SK-N-SH (cell line): ENCODE results near the gene BEND5. TPM values are rescaled to one million over a fixed set of nuclear protein-coding genes. Genes with fewer than 3 reads are reported as not detected.

Experiments
- CTCF ChIA-PET: fragments of 300-600, 350-600 bp; formaldehyde crosslinking; extraction: SDS; loops from one replicate; lab custom pipeline; 2021; lab: Yijun Ruan, JAX
- POLR2A ChIA-PET: fragments of 350-600 bp; sonication (Branson Sonifier 250); formaldehyde crosslinking; extraction: SDS; loops from one replicate; lab custom pipeline; 2020; ENCODE audit warnings: antibody characterized with exemption, inconsistent platforms; lab: Yijun Ruan, JAX
- DNase-seq: peaks from one replicate; pipeline ENCODE4 v3.0.0; 2012
- H2AFZ ChIP-seq: fragments of 200-600 bp; sonication (generic); 2 replicates; pipeline ENCODE4 v1.8.1; 2016; ENCODE audit warnings: antibody characterized with exemption, mild to moderate bottlenecking, low read depth
- H3F3A ChIP-seq: fragments of 200-600 bp; sonication (generic); replicated peaks from 2 replicates; pipeline ENCODE3; 2016; ENCODE audit warnings: antibody characterized with exemption, mild to moderate bottlenecking; ENCODE audit not compliant: insufficient read depth
- H3K27ac ChIP-seq, 2 experiments: fragments of 200-500 bp in 1 of 2; fragments of 200-600 bp in 1 of 2; sonication (Bioruptor generic) in 1 of 2; sonication (generic), shearing (Covaris generic) in 1 of 2; 2 replicates each; pipeline versions ENCODE4 v1.5.1 to v1.6.1; 2014 to 2016; ENCODE audit warnings: low read depth in 2 of 2, inconsistent platforms in 1 of 2, low read length in 1 of 2, mild to moderate bottlenecking in 1 of 2, mixed read lengths in 1 of 2
- H3K27me3 ChIP-seq: fragments of 200-600 bp; sonication (generic), shearing (Covaris generic); 2 replicates; pipeline ENCODE4 v1.6.1; 2016; ENCODE audit warnings: mixed run types; ENCODE audit not compliant: insufficient read depth
- H3K36me3 ChIP-seq, 2 experiments: fragments of 200-500 bp in 1 of 2; fragments of 200-600 bp in 1 of 2; sonication (Bioruptor generic) in 1 of 2; sonication (generic) in 1 of 2; replicated peaks in 1 of 2; 2 replicates each; pipeline versions ENCODE3 to v1.5.1; 2014 to 2016; ENCODE audit warnings: low read length in 1 of 2, mild to moderate bottlenecking in 1 of 2; ENCODE audit not compliant: insufficient read depth in 2 of 2, control insufficient read depth in 1 of 2
- H3K4me1 ChIP-seq, 2 experiments: fragments of 200-500 bp in 1 of 2; fragments of 200-600 bp in 1 of 2; sonication (Bioruptor generic) in 1 of 2; sonication (generic), shearing (Covaris generic) in 1 of 2; 2 replicates each; pipeline versions ENCODE4 v1.5.1 to v1.6.1; 2014 to 2016; ENCODE audit warnings: low read depth in 1 of 2, low read length in 1 of 2, mixed run types in 1 of 2; ENCODE audit not compliant: insufficient read depth in 2 of 2, control insufficient read depth in 1 of 2
- H3K4me2 ChIP-seq: fragments of 200-600 bp; sonication (generic), shearing (Covaris generic); 2 replicates; pipeline ENCODE4 v1.6.1; 2017; ENCODE audit warnings: mixed run types
- H3K4me3 ChIP-seq, 2 experiments: fragments of 200-500 bp in 1 of 2; fragments of 200-600 bp in 1 of 2; sonication (Bioruptor generic) in 1 of 2; sonication (generic), shearing (Covaris generic) in 1 of 2; 2 replicates each; pipeline versions ENCODE4 v1.5.1 to v1.8.1; 2014 to 2016; ENCODE audit warnings: low read depth in 2 of 2, inconsistent platforms in 1 of 2, low read length in 1 of 2, mild to moderate bottlenecking in 1 of 2, mixed read lengths in 1 of 2, moderate library complexity in 1 of 2
- H3K79me2 ChIP-seq: fragments of 200-600 bp; sonication (generic); 2 replicates; pipeline ENCODE4 v1.8.1; 2017; ENCODE audit warnings: mild to moderate bottlenecking; ENCODE audit not compliant: insufficient read depth
- H3K9ac ChIP-seq: fragments of 200-600 bp; sonication (generic); 2 replicates; pipeline ENCODE4 v1.6.1; 2017; ENCODE audit warnings: mixed run types
- H3K9me2 ChIP-seq: fragments of 200-600 bp; sonication (generic); 2 replicates; pipeline ENCODE4 v1.6.1; 2017; ENCODE audit warnings: mixed run types
- H3K9me3 ChIP-seq: fragments of 200-600 bp; sonication (generic); 2 replicates; pipeline ENCODE4 v1.6.1; 2017; ENCODE audit warnings: mixed run types, mild to moderate bottlenecking, moderate library complexity
- H4K20me1 ChIP-seq: fragments of 200-600 bp; sonication (generic); 2 replicates; pipeline ENCODE4 v1.6.1; 2017; ENCODE audit warnings: mild to moderate bottlenecking, mixed run types; ENCODE audit not compliant: insufficient read depth
- FOXJ3 ChIP-seq: sonication (generic); formaldehyde crosslinking; IDR thresholded peaks from 2 replicates; pipeline ENCODE4 v1.5.1; 2020; ENCODE audit warnings: mild to moderate bottlenecking, missing genetic modification reagents
- GABPA ChIP-seq: IDR thresholded peaks from 2 replicates; pipeline ENCODE4 v1.4.0; 2012; ENCODE audit warnings: low read depth, mild to moderate bottlenecking
- GATA2 ChIP-seq: sonication (generic); formaldehyde crosslinking; IDR thresholded peaks from 2 replicates; pipeline ENCODE4 v1.5.0; 2020; ENCODE audit warnings: mild to moderate bottlenecking, missing genetic modification reagents
- JUND ChIP-seq: IDR thresholded peaks from 2 replicates; pipeline ENCODE4 v1.4.0; 2012
- NFIC ChIP-seq: IDR thresholded peaks from 2 replicates; pipeline ENCODE4 v1.4.0; 2012; ENCODE audit warnings: borderline replicate concordance
- RAD21 ChIP-seq: IDR thresholded peaks from 2 replicates; pipeline ENCODE4 v1.6.1; 2012; ENCODE audit warnings: mild to moderate bottlenecking, low read length
- RXRA ChIP-seq: IDR thresholded peaks from 2 replicates; pipeline ENCODE4 v1.4.0; 2012; ENCODE audit warnings: low read depth, mild to moderate bottlenecking, borderline replicate concordance
- TAF1 ChIP-seq: IDR thresholded peaks from 2 replicates; pipeline ENCODE4 v1.6.1; 2012; ENCODE audit warnings: low read depth, mild to moderate bottlenecking, low read length, moderate library complexity, borderline replicate concordance
- TCF12 ChIP-seq: IDR thresholded peaks from 2 replicates; pipeline ENCODE4 v1.4.0; 2012
- TEAD4 ChIP-seq: IDR thresholded peaks from 2 replicates; pipeline ENCODE4 v1.4.0; 2012; ENCODE audit warnings: mild to moderate bottlenecking, borderline replicate concordance; ENCODE audit not compliant: insufficient read depth
- YY1 ChIP-seq: IDR thresholded peaks from 2 replicates; pipeline ENCODE4 v1.4.0; 2012; ENCODE audit warnings: low read depth, mild to moderate bottlenecking
- WGBS: methylation state at CpG from one replicate; pipeline ENCODE4 v1.1.6; 2017; ENCODE audit warnings: low lambda C conversion rate; 5-methylcytosine and 5-hydroxymethylcytosine counted together
- polyA plus RNA-seq, 3 experiments: library from polyadenylated mRNA; depleted of rRNA; stranded (reverse); fragments of >200 nt; gene quantifications; 2 replicates each; pipeline ENCODE4 v1.2.3, GENCODE V29; 2012
- TF ChIP-seq, protein P1 (sequence below): IDR thresholded peaks from 2 replicates; pipeline ENCODE4 v1.4.0; 2012; ENCODE audit warnings: low read depth, borderline replicate concordance
- TF ChIP-seq, protein P2 (sequence below): IDR thresholded peaks from 2 replicates; pipeline ENCODE4 v1.4.0; 2012; ENCODE audit warnings: low read depth, borderline replicate concordance
- TF ChIP-seq, protein P3 (sequence below): IDR thresholded peaks from 2 replicates; pipeline ENCODE4 v1.6.1; 2012; ENCODE audit warnings: mild to moderate bottlenecking, low read depth, low read length, moderate library complexity

BEND5 gene
- polyA plus RNA-seq, 1 of the 3 experiments (the other 2 are of a cell fraction), result 5.6 TPM

DNA sequence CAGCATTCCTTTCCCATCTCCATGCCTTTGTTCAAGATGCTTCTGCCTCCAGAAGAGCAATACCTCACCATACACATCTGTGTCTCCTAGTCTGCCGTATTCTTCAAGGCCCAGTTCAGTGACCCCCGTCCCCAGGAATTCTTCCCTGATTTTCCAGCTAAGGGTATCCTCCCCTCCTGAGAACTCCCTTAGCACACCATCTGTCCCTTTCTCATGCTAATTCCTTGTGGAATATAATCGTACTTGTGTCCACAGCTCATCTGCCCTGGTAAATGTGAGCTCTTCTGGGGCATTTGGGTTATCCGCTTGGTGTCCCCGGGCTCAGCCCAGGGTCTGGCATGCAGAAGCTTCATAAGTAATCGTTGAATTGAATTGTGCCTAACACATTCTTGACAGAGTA, 40.9 kb downstream of the BEND5 start:
- peaks cover 0 to 7% of the 10 kb centered on the region in 2 experiments; a peak in 1 of 4 replicates for H3K4me1 ChIP-seq
- H3K9me2 ChIP-seq, result no peaks in the 10 kb centered on the region
- no peaks in the 10 kb centered on the region for H3F3A ChIP-seq
- no peaks in the 10 kb centered on the region for H3K79me2 ChIP-seq
- DNase-seq, result no peak
- H3K9ac ChIP-seq, result no peak overlapping the region
- ChIA-PET POLR2A (no interaction called here), CTCF (interaction anchor here (1.7 kb wide), 1 partner anchor 9 kb away, joined by 4 read pairs; no protein-coding TSS in a partner anchor)
- no peak overlapping the region for H2AFZ ChIP-seq
- no peaks in the 10 kb centered on the region for H4K20me1 ChIP-seq
- no peak overlapping the region for H3K4me2 ChIP-seq
- no peak overlapping the region for H3K27ac ChIP-seq
- TF ChIP-seq, protein P1, sequence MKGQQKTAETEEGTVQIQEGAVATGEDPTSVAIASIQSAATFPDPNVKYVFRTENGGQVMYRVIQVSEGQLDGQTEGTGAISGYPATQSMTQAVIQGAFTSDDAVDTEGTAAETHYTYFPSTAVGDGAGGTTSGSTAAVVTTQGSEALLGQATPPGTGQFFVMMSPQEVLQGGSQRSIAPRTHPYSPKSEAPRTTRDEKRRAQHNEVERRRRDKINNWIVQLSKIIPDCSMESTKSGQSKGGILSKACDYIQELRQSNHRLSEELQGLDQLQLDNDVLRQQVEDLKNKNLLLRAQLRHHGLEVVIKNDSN, result no peak
- TF ChIP-seq TCF12, result no peak
- TF ChIP-seq, protein P2, sequence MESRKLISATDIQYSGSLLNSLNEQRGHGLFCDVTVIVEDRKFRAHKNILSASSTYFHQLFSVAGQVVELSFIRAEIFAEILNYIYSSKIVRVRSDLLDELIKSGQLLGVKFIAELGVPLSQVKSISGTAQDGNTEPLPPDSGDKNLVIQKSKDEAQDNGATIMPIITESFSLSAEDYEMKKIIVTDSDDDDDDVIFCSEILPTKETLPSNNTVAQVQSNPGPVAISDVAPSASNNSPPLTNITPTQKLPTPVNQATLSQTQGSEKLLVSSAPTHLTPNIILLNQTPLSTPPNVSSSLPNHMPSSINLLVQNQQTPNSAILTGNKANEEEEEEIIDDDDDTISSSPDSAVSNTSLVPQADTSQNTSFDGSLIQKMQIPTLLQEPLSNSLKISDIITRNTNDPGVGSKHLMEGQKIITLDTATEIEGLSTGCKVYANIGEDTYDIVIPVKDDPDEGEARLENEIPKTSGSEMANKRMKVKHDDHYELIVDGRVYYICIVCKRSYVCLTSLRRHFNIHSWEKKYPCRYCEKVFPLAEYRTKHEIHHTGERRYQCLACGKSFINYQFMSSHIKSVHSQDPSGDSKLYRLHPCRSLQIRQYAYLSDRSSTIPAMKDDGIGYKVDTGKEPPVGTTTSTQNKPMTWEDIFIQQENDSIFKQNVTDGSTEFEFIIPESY, result no peak
- no peak for TF ChIP-seq GATA2 (CRISPR knock-in tag)
- TF ChIP-seq YY1, result no peak
- WGBS, result 83% methylated on average over 6 of the region's 6 CpGs
- no peaks in the 10 kb centered on the region for H3K27me3 ChIP-seq
- no peak overlapping the region for H3K4me3 ChIP-seq
- no peaks in the 10 kb centered on the region for H3K9me3 ChIP-seq
- H3K36me3 ChIP-seq, result peaks cover 6 to 64% of the 10 kb centered on the region in 2 experiments

DNA sequence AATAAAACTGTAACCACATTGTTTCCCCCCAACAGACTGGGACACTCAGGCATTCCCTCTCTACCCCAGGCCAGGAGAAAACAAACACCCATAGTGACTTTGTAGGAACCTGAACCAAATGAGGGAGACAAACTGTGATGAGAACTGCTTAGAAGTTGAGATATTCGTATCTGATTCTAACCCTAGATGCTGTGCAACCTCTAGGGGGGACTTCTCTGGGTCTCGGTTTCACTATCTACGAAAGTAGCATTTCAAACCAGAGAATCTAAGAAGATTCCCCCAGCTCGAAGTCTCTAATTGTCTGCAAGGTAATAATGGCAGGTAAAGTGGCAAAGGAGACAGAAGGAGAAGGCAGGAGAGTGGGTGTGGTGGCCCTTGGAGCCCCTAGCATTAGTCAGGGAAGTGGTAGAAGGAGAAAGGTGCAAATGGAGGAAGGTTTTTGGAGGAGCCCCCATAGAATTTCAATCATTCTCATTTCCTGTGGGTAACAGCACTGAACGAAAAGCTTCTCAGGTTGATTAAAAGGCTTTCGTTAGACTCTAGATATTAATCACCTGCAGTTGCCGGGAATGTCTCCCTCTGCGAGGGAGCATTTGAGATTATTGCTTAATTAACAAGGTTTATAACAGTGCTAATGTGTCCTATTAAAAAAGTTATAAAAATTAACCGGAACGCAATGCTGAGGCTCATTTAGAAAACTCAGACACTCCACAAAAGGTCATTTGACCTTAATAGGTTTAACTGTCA, 46.4 kb downstream of the BEND5 start:
- Histone ChIP-seq H3K4me1 (peaks cover 0 to 2% of the 10 kb centered on the region in 2 experiments; a peak in 1 of 4 replicates), H2AFZ (no peak overlapping the region), H3K9me3 (no peaks in the 10 kb centered on the region), H3K9me2 (no peaks in the 10 kb centered on the region), H3K36me3 (peaks cover 6 to 62% of the 10 kb centered on the region in 2 experiments), H3K27ac (no peak overlapping the region), H3K4me3 (no peak overlapping the region), H3K4me2 (no peak overlapping the region), H3K9ac (no peak overlapping the region), H4K20me1 (no peaks in the 10 kb centered on the region), H3K27me3 (no peaks in the 10 kb centered on the region), H3K79me2 (no peaks in the 10 kb centered on the region), H3F3A (no peaks in the 10 kb centered on the region)
- TF ChIP-seq TAF1 (no peak), GABPA (no peak), FOXJ3 (CRISPR knock-in tag) (no peak), RAD21 (no peak), TEAD4 (no peak), JUND (no peak), NFIC (no peak), RXRA (no peak), TCF12 (no peak)
- TF ChIP-seq, protein P3, sequence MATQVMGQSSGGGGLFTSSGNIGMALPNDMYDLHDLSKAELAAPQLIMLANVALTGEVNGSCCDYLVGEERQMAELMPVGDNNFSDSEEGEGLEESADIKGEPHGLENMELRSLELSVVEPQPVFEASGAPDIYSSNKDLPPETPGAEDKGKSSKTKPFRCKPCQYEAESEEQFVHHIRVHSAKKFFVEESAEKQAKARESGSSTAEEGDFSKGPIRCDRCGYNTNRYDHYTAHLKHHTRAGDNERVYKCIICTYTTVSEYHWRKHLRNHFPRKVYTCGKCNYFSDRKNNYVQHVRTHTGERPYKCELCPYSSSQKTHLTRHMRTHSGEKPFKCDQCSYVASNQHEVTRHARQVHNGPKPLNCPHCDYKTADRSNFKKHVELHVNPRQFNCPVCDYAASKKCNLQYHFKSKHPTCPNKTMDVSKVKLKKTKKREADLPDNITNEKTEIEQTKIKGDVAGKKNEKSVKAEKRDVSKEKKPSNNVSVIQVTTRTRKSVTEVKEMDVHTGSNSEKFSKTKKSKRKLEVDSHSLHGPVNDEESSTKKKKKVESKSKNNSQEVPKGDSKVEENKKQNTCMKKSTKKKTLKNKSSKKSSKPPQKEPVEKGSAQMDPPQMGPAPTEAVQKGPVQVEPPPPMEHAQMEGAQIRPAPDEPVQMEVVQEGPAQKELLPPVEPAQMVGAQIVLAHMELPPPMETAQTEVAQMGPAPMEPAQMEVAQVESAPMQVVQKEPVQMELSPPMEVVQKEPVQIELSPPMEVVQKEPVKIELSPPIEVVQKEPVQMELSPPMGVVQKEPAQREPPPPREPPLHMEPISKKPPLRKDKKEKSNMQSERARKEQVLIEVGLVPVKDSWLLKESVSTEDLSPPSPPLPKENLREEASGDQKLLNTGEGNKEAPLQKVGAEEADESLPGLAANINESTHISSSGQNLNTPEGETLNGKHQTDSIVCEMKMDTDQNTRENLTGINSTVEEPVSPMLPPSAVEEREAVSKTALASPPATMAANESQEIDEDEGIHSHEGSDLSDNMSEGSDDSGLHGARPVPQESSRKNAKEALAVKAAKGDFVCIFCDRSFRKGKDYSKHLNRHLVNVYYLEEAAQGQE, result no peak
- ChIA-PET POLR2A (no interaction called here), CTCF (interaction anchor here (1.0 to 2.3 kb wide), 3 partner anchors 13 to 52 kb away, joined by 3 to 5 read pairs (median 3); no protein-coding TSS in a partner anchor)
- WGBS, result 79% methylated on average over 10 of the region's 10 CpGs
- DNase-seq, result no peak
